GM19193 (cell line): ENCODE results near the gene CREB5.

Experiments
- POLR2A ChIP-seq: IDR thresholded peaks from 4 replicates; pipeline ENCODE4 v1.6.1; 2011; ENCODE audit not compliant: insufficient read depth, insufficient read length; ENCODE audit errors: extremely low read depth

CREB5 gene

DNA sequence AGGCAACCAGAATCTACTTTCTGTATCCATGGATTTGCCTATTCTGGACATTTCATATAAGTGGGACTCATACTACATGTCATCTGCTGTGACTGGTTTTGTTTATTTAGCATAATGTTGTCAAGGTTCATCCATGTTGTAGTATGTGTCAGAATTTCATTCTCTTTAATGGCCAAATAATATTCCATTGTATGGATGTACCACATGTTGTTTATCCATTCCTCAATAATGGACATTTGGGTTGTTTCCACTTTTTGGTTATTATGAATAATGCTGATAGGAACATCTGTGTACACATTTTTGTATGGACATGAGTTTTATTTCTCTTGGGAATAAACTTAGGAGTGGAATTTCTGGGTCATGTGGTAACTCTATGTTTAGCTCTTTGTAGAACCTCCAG, 133.7 kb downstream of the CREB5 start:
- TF ChIP-seq POLR2A, result no peak

DNA sequence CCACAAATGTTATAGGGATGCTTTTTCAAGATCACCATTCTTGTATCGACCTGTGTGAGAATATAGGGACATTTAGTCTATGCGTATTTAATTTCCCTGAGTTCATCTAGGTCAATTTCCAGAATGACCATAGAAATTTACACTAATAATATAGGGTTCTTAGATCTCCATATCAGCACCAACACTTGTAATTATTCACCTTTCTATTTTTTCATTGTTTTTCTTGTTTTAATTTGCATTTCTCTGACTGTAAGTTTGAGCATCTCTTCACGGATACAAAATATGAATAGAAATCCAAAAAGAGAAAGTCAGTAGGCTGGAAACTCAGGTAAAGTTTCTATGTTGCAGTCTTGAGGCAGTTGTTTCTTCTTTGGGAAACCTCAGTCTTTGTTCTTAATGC, 134.8 kb downstream of the CREB5 start:
- no peak for TF ChIP-seq POLR2A

DNA sequence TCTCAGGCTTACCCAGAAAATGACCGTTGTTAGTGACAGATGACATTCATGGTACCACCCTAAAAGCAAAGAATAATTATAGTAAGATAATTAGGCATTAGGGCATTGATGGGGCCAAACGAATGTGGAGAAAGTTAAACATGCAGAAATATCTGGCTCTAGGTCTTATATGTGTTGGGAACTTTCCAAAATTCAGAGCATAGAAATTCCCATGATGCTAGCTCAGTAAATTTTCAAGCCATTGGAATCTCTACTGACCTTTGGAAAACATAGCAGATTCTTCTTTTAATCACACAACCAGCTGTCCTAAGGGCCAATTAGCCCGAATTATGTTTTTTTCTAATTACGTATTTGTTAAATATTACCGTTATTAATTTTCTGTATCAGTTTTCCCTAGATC, 136.1 kb downstream of the CREB5 start:
- TF ChIP-seq POLR2A, result no peak

DNA sequence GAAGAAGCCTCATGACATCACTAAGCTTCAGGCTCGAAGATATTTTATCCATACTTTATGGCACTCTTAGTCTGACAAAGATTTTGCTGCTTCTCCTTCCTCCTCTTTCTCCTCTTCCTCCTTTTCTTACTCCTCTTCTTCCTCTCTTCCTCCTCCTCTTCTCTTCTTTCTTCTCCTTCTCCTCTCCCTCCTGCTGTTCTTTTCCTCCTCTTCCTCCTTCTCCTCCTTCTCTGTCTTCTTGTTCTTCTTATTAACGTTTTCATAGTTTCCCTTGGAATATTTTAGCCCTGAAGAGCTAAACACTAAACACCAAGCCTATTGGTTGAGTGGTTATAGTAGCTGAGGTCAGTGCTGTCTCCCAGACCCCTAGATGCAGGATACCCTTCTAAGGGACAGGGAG, 137.7 kb downstream of the CREB5 start:
- TF ChIP-seq POLR2A, result no peak

DNA sequence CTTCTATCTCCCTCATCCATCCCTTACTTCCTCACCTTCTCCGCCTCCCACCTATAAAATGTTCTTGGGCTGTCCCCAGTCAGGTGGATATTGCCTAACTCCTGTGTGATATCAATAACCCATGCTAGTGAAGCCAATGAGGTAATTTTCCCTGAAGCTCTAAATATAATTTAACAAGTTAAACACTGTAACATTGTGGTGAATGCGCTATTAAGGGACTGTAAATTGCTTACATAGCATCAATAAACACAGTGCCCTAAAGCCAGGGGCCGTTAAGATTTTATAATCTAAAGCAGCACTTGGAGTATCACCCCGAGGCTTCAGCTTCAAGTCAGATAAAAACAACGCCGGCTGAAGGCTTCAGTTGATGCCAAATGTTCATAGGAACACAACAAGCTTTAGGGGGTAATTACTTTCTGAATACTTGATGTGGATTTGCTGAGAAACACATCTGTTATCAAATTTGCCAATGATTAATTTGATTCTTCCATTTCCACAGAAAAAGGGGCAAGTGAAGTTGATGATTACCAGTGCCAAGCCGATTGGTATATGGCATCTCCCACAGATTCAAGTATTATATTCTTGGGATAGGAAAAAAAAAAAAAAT, 138.4 kb downstream of the CREB5 start:
- TF ChIP-seq POLR2A, result no peak

DNA sequence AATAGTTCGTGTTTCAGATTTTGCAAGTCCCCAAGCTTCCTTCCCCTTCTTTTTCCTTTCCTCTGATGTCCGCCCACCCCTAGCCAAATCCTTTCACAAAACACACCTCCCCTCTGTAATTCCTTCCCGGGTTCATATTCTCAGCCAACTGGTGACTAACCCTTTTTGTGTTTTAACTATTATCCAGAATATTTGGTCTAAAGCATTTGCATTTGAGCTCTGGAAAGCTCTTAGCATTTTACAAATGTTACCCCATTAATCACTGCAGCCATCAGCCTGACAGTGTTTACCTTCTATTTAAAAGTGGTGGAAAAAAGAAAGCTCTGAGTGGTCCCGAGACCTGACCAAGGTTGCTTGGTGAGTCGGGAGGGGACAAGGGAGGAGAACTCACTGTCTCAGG, 139.0 kb downstream of the CREB5 start:
- no peak for TF ChIP-seq POLR2A

DNA sequence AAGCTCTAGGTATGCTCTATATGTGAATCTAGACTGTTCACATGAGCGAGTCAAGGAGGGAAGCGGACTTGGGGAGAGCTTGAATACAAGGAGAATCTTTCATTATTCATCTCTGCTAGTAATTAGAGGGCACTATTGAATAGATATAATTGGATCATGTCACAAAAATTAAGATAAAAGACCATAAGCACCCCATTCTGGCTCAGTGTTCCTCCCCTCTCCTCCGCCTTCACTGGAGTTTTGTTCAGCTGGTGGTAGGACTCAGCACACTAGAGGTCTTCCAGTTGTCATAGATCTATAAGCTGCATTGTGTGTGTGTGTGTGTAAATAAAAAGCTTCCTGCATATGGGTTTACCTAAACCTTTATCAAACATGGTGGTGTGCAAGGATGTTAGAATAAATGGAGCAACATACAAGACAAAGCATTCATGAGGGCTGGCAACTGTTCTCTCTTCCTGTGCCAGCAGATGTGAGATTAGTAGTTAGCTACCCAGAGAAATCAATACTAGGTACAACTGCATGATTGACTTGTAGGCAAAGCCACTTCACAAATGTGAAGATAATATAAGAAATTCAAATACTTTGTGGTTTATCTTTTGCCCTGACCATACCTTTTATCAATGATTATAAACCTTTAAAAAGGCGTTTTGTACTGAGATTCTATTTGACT, 142.6 kb downstream of the CREB5 start:
- no peak for TF ChIP-seq POLR2A

DNA sequence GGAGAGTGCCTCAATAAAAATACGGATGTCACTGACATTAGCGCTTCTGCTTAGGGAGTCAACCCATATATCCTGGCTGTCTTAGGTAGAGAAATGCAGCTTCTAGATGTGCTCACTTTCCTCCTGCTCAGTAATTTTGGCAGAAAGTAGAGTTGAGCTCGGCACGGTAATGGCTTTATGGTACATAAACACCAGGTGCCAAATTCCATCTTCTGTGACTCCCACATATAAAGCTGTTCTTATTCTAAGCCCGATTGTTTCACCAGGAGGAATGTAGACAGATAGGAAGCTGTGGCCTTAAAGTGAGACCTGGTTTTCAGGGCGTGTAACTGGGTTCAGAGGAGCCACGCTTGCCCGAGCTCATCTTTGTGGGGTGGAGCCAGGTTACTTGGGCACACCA, 143.7 kb downstream of the CREB5 start:
- TF ChIP-seq POLR2A, result no peak

DNA sequence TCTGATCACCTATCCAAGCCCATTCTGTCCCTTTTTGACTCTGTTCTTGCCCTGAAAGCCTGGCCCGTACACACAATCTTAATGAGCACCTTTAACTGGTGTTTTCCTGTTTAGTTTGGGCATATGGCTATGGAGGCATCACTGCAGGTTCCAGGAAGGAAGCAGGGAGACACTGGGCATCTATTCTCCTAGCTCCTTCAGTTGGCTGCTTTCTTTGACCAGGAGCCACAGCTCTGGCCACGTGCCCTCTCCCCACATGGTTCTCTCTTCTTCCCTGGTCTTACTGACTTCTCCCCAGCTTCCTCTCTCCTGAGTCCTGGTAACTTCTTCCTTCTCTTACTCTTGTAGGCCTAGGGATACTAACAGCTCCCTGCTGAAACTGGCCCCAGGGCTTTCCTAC, 144.4 kb downstream of the CREB5 start:
- TF ChIP-seq POLR2A, result no peak

DNA sequence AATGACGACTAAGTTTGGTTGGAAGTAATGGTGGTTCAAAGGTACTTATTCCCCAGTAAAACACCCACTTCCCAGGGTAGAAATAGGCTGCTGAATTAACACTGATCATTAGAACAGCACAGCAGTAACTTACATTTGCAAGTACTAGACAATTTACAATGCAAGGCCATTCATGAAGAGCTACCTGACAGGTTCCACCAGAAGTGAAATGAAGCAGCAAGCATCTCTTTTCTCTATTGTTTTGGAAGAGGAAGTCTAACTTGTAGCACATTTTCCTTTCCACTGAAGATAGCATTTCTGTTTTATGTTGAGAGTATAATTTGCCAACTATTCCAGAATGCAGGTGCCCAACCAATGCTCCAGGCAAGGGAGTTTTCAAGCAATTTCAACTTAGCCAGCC, 145.9 kb downstream of the CREB5 start:
- no peak for TF ChIP-seq POLR2A

DNA sequence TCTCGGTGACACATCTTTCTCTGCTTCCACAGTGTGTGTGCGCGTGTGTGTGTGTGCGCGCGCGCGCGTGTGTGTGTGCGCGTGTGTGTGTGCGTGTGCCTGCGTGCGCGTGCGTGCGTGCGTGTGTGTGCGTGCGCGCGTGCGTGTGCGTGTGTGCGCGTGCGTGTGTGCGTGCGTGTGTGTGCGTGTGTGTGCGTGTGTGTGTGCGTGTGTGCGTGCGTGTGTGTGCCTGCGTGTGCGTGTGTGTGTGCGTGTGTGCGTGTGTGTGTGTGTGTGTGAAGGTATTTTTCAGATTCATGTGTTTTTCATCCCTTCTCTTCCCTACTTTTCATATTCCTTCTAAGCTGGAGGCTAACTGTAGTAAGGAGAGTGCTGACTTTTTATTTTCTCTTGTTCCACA, 148.4 kb downstream of the CREB5 start:
- no peak for TF ChIP-seq POLR2A

DNA sequence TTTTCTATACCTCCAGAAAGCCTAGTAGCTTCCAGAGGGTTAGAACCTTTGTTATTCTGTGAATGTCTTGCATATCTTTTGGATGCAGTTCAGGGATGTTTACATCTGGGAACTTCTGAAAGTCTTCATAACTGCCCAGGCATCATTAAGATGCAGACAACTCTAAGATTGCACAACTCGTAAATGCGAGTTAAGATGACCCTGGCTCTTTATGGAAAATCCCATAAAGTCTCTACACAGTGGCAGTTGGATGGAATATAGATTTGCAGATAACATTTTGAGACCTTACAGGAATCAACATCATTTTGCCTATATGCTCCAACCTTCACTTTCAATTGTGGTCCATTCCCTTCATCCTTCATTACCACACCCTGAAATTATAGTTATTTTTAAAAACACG, 151.7 kb downstream of the CREB5 start:
- no peak for TF ChIP-seq POLR2A

DNA sequence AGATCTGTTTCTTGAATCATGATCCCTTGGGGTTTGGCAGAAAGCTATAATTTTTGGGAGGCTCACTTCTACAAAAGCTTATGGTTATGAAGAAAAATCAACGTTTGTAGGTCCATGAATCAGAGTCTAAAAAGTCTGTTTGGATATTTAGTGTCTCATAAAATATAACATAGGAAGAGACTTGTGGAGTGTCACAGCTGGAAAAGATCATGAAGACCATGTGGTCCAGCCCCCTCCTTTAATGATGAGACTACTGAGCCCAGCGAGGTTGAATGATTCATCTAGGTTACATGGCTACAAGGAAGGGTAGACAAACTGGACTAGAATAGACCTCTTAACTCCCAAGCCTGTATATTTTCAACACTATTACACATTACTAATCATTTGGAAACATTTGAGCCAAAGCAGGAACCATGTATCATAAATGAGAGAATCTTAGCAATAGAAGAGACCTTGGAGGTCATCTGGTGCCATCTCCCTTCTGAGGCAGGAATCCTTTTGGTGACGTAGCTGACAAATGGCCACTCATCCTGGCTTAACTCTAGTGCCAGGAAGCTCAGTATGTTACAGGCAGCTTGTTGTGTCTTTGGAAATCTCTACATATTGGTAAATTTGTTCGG, 152.5 kb downstream of the CREB5 start:
- no peak for TF ChIP-seq POLR2A

DNA sequence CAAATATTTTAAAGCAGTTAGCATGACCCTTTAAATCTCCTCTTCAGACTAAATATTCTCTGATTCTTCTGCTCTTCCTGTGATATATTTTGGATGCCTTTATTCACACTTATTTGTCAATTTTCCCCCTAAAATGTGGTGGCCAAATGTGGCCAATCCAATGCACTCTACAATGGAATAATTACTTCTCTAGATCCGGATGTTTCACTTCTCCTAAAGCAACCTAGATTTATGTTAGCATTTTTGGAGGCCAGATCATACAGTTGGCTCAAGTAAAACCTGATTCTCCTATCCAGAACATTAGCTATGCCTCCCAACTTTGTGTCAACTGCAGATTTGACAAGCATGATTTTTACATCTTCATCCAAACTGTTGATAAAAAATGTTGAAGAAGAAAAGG, 153.7 kb downstream of the CREB5 start:
- no peak for TF ChIP-seq POLR2A

DNA sequence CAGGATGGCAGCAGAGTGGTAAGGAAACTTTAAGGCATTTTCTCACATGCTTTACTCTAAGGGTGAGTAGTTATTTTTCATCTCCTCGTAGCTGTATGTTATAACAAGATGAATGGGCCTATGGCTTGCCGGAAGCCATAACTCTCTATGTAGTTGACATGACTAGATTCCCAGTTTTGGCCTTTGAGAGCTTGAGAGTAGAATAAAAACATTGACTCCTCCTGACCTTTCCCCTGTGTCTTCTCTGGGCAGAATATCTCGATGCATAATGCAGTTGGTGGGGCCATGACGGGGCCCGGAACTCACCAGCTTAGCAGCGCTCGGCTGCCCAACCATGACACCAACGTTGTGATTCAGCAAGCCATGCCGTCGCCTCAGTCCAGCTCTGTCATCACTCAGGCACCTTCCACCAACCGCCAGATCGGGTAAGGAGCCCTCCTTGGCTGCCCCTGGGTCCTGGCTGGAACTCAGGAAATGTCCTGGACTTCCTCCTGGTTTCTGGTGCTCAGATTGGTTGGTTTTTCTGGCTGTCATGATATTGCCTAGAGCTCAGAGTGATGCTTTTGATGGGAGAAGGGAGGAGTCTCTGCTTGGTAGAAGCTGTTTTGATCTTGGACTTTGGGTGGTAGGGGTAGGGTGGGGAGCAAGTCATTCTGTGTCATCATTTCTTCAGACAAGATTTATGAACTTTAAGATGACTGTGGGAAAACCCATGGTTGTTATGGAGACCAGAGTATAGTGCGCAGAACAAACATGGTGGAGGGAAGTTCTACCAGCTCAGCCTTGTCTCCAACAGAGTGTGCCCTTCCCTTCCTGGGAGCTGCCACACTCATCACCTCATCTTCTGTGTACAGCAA, 158.0 kb downstream of the CREB5 start:
- TF ChIP-seq POLR2A, result no peak

DNA sequence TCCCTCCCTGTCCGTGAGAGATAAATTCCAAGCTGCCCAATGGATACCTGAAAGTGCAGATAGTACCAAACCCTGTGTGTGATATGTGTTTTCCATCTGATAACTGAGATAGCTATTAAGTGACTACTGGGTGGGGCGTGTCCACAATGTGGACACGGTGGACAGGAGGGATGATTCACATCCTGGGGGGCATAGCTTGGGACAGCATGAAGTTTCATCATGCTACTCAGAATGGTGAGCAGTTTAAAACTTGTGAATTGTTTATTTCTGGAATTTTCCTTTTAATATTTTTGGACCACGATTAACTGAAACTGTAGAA, 158.6 kb downstream of the CREB5 start:
- TF ChIP-seq POLR2A, result no peak
